Measurements from ENCODE around the gene SCLT1.
"Not testable (repeated sequence)": the region's sequence is repeated elsewhere in the genome, so short reads cannot be mapped to it uniquely, and the experiment has no call there.

SCLT1 gene

GRCh38 chr4:129093191-129093920, at the start of gene SCLT1:
Gene SCLT1 (minus strand): TSS chr4:129093539. CDS start chr4:129093103, 436 bp downstream.
- peak; percentile 96 for DNase-seq (ENCODE audit: low read depth)

GRCh38 chr4:129140521-129140920, 47.2 kb upstream of the SCLT1 start:
- no peak for DNase-seq (ENCODE audit: low read depth)

GRCh38 chr4:129138810-129139496, 45.6 kb upstream of the SCLT1 start:
- DNase-seq (ENCODE audit: low read depth) = no peak

- no peak for DNase-seq (ENCODE audit: low read depth)
Measured at GRCh38 chr4:129136433-129136832, 43.1 kb upstream of the SCLT1 start.

GRCh38 chr4:129131343-129131742, 38.0 kb upstream of the SCLT1 start:
- no peak for DNase-seq (ENCODE audit: low read depth)

- DNase-seq (ENCODE audit: low read depth) = no peak
Measured at GRCh38 chr4:129129143-129129542, 35.8 kb upstream of the SCLT1 start.

- DNase-seq (ENCODE audit: low read depth) = not testable (repeated sequence)
Measured at GRCh38 chr4:129126614-129127013, 33.3 kb upstream of the SCLT1 start.

- DNase-seq (ENCODE audit: low read depth) = no peak
Measured at GRCh38 chr4:129117705-129118104, 24.4 kb upstream of the SCLT1 start.

- no peak for DNase-seq (ENCODE audit: low read depth)
Measured at GRCh38 chr4:129113919-129114318, 20.6 kb upstream of the SCLT1 start.

- DNase-seq (ENCODE audit: low read depth) = no peak
Measured at GRCh38 chr4:129113434-129113833, 20.1 kb upstream of the SCLT1 start.

- DNase-seq (ENCODE audit: low read depth) = no peak
Measured at GRCh38 chr4:129111919-129112318, 18.6 kb upstream of the SCLT1 start.

- no peak for DNase-seq (ENCODE audit: low read depth)
Measured at GRCh38 chr4:129110931-129111330, 17.6 kb upstream of the SCLT1 start.

GRCh38 chr4:129109965-129110824, 16.9 kb upstream of the SCLT1 start:
- DNase-seq (ENCODE audit: low read depth) = no peak

- no peak for DNase-seq (ENCODE audit: low read depth)
Measured at GRCh38 chr4:129098531-129099001, 5.2 kb upstream of the SCLT1 start.

GRCh38 chr4:129095811-129096454, 2.6 kb upstream of the SCLT1 start, which contains the start of gene C4orf33:
Gene C4orf33 (plus strand): TSS chr4:129096152. CDS start chr4:129102611, 6,459 bp downstream.
- DNase-seq (ENCODE audit: low read depth) = peak; percentile 72

- DNase-seq (ENCODE audit: low read depth) = no peak
Measured at GRCh38 chr4:129094347-129094746, 1.0 kb upstream of the SCLT1 start.

GRCh38 chr4:129092631-129093190, 628 bp downstream of the SCLT1 start:
- DNase-seq (ENCODE audit: low read depth) = no peak

- no peak for DNase-seq (ENCODE audit: low read depth)
Measured at GRCh38 chr4:129087516-129087915, 5.8 kb downstream of the SCLT1 start.

GRCh38 chr4:129085472-129085871, 7.9 kb downstream of the SCLT1 start:
- no peak for DNase-seq (ENCODE audit: low read depth)

- DNase-seq (ENCODE audit: low read depth) = no peak
Measured at GRCh38 chr4:129082302-129082701, 11.0 kb downstream of the SCLT1 start.

GRCh38 chr4:129080129-129080528, 13.2 kb downstream of the SCLT1 start:
- DNase-seq (ENCODE audit: low read depth) = no peak

GRCh38 chr4:129077326-129077725, 16.0 kb downstream of the SCLT1 start:
- DNase-seq (ENCODE audit: low read depth) = no peak
